ENCODE results near the gene LARP6.

The LARP6 gene

GRCh38 chr15:70825841-70826240 is 28.1 kb downstream of the LARP6 start:
- Histone ChIP-seq H3K9me3 (ENCODE audit: insufficient read depth, low read length) (no peaks in the 10 kb centered on the region), H2AFZ (ENCODE audit: low read depth, low read length) (peak overlapping the region; percentile 51; the same call in 1 of the 2 replicates), H3K27me3 (ENCODE audit: low read depth, low read length) (no peaks in the 10 kb centered on the region), H3K27ac (ENCODE audit: low read length) (peak overlapping the region; percentile 30; the same call in 1 of the 2 replicates), H3K9ac (ENCODE audit: low read length) (no peak overlapping the region), H3K36me3 (replicated peaks; ENCODE audit: low read depth, low read length) (no peaks in the 10 kb centered on the region), H3K4me2 (ENCODE audit: low read length) (peak overlapping the region; percentile 79), H3K4me1 (ENCODE audit: low read length) (peaks cover 23% of the 10 kb centered on the region), H3K4me3 (ENCODE audit: low read length) (peak overlapping the region; percentile 65), H4K20me1 (ENCODE audit: insufficient read depth, low read length) (no peaks in the 10 kb centered on the region), H3K79me2 (ENCODE audit: low read length) (no peaks in the 10 kb centered on the region)
- TF ChIP-seq CTCF (IDR thresholded peaks at IDR 0.05; ENCODE audit: low read depth, low read length) (no peak), EZH2phosphoT487 (IDR thresholded peaks at IDR 0.05; ENCODE audit: low read depth) (no peak)

- TF ChIP-seq CTCF (IDR thresholded peaks at IDR 0.05; ENCODE audit: low read depth, low read length) (no peak), EZH2phosphoT487 (IDR thresholded peaks at IDR 0.05; ENCODE audit: low read depth) (no peak)
- no peak overlapping the region for H3K27ac ChIP-seq (ENCODE audit: low read length)
- H3K9me3 ChIP-seq (ENCODE audit: insufficient read depth, low read length), result no peaks in the 10 kb centered on the region
- peaks cover 23% of the 10 kb centered on the region for H3K4me1 ChIP-seq (ENCODE audit: low read length)
- H3K79me2 ChIP-seq (ENCODE audit: low read length), result no peaks in the 10 kb centered on the region
- H2AFZ ChIP-seq (ENCODE audit: low read depth, low read length), result no peak overlapping the region
- no peaks in the 10 kb centered on the region for H3K27me3 ChIP-seq (ENCODE audit: low read depth, low read length)
- no peaks in the 10 kb centered on the region for H4K20me1 ChIP-seq (ENCODE audit: insufficient read depth, low read length)
- H3K4me2 ChIP-seq (ENCODE audit: low read length), result no peak overlapping the region
- no peaks in the 10 kb centered on the region for H3K36me3 ChIP-seq (replicated peaks; ENCODE audit: low read depth, low read length)
- no peak overlapping the region for H3K9ac ChIP-seq (ENCODE audit: low read length)
- no peak overlapping the region for H3K4me3 ChIP-seq (ENCODE audit: low read length)
These were observed 30.8 kb downstream of the LARP6 start for GRCh38 chr15:70823196-70823595.

GRCh38 chr15:70820214-70820613 is 33.7 kb downstream of the LARP6 start:
- no peaks in the 10 kb centered on the region for H3K36me3 ChIP-seq (replicated peaks; ENCODE audit: low read depth, low read length)
- no peaks in the 10 kb centered on the region for H4K20me1 ChIP-seq (ENCODE audit: insufficient read depth, low read length)
- TF ChIP-seq EZH2phosphoT487 (IDR thresholded peaks at IDR 0.05; ENCODE audit: low read depth), result no peak
- TF ChIP-seq CTCF (IDR thresholded peaks at IDR 0.05; ENCODE audit: low read depth, low read length), result no peak
- no peaks in the 10 kb centered on the region for H3K79me2 ChIP-seq (ENCODE audit: low read length)
- peaks cover 6% of the 10 kb centered on the region for H3K4me1 ChIP-seq (ENCODE audit: low read length)
- H2AFZ ChIP-seq (ENCODE audit: low read depth, low read length), result no peak overlapping the region
- no peaks in the 10 kb centered on the region for H3K9me3 ChIP-seq (ENCODE audit: insufficient read depth, low read length)
- H3K27ac ChIP-seq (ENCODE audit: low read length), result no peak overlapping the region
- no peak overlapping the region for H3K9ac ChIP-seq (ENCODE audit: low read length)
- H3K27me3 ChIP-seq (ENCODE audit: low read depth, low read length), result no peaks in the 10 kb centered on the region
- no peak overlapping the region for H3K4me3 ChIP-seq (ENCODE audit: low read length)
- H3K4me2 ChIP-seq (ENCODE audit: low read length), result no peak overlapping the region

GRCh38 chr15:70818580-70818979 is 35.4 kb downstream of the LARP6 start:
- Histone ChIP-seq H3K9me3 (ENCODE audit: insufficient read depth, low read length) (no peaks in the 10 kb centered on the region), H4K20me1 (ENCODE audit: insufficient read depth, low read length) (no peaks in the 10 kb centered on the region), H3K36me3 (replicated peaks; ENCODE audit: low read depth, low read length) (no peaks in the 10 kb centered on the region), H3K4me1 (ENCODE audit: low read length) (no peaks in the 10 kb centered on the region), H3K27me3 (ENCODE audit: low read depth, low read length) (peaks cover 7% of the 10 kb centered on the region; the same call in 1 of the 2 replicates), H3K79me2 (ENCODE audit: low read length) (no peaks in the 10 kb centered on the region), H3K4me3 (ENCODE audit: low read length) (no peak overlapping the region), H3K4me2 (ENCODE audit: low read length) (no peak overlapping the region), H2AFZ (ENCODE audit: low read depth, low read length) (no peak overlapping the region), H3K27ac (ENCODE audit: low read length) (no peak overlapping the region), H3K9ac (ENCODE audit: low read length) (no peak overlapping the region)
- TF ChIP-seq CTCF (IDR thresholded peaks at IDR 0.05; ENCODE audit: low read depth, low read length) (no peak), EZH2phosphoT487 (IDR thresholded peaks at IDR 0.05; ENCODE audit: low read depth) (no peak)
